Breast epithelium (tissue), 3 donors: ENCODE measurements around the gene HBQ1.

Experiments
- POLR2A ChIP-seq: fragments of 450-650 bp; IDR thresholded peaks from one replicate; pipeline ENCODE4 v1.6.1; 2016; ENCODE audit warnings: antibody characterized with exemption, mild to moderate bottlenecking, moderate library complexity
- TF ChIP-seq, protein P1 (sequence below), 3 donors: fragments of 450-650 bp; IDR thresholded peaks; one replicate each; pipeline ENCODE4 v1.5.1; 2016 to 2017; ENCODE audit warnings: antibody characterized with exemption in 3 of 3, mild to moderate bottlenecking in 3 of 3, moderate library complexity in 3 of 3

DNA sequence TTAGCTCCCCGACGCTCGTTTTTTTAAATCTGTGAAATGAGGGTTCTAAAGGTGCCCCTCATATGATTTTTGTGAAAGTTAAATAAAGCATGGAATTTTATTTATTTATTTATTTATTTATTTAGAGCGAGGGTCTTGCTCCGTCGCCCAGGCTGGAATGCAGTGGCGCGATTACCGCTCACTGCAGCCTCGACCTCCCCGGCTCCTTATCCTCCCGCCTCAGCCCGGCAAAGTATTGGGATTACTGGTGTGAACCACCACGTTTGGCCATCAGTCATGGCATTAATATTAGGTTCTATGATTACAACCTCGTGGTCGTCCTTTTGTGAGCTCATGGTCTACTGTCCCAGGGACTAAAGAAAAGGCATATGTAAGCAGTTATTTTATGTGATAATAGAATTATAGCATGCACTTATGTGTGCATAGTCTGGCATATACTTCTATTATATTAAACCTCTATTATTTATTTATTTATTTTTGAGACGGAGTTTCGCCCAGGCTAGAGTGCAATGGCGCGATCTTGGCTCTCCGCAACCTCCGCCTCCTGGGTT, 49.5 kb downstream of the HBQ1 start:
- TF ChIP-seq, protein P1, sequence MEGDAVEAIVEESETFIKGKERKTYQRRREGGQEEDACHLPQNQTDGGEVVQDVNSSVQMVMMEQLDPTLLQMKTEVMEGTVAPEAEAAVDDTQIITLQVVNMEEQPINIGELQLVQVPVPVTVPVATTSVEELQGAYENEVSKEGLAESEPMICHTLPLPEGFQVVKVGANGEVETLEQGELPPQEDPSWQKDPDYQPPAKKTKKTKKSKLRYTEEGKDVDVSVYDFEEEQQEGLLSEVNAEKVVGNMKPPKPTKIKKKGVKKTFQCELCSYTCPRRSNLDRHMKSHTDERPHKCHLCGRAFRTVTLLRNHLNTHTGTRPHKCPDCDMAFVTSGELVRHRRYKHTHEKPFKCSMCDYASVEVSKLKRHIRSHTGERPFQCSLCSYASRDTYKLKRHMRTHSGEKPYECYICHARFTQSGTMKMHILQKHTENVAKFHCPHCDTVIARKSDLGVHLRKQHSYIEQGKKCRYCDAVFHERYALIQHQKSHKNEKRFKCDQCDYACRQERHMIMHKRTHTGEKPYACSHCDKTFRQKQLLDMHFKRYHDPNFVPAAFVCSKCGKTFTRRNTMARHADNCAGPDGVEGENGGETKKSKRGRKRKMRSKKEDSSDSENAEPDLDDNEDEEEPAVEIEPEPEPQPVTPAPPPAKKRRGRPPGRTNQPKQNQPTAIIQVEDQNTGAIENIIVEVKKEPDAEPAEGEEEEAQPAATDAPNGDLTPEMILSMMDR (IDR thresholded peaks at IDR 0.05), result no peak
- TF ChIP-seq POLR2A, result no peak
